Hepatocyte (in vitro differentiated cells): ENCODE results near the gene CDC5L. TPM values are rescaled to one million over a fixed set of nuclear protein-coding genes. Genes with fewer than 3 reads are reported as not detected.

Experiments
- DNase-seq: peaks from one replicate; pipeline ENCODE4 v3.0.0-alpha.2; 2016; ENCODE audit warnings: low spot score
- H2AFZ ChIP-seq: fragments of 200-600 bp; sonication (generic); 2 replicates; pipeline ENCODE4 v1.6.0; 2016; ENCODE audit warnings: antibody characterized with exemption, mild to moderate bottlenecking
- H3K27ac ChIP-seq: fragments of 200-600 bp; sonication (generic); 2 replicates; pipeline ENCODE4 v1.5.1; 2016; ENCODE audit warnings: mild to moderate bottlenecking
- H3K27me3 ChIP-seq: fragments of 200-600 bp; sonication (generic); 2 replicates; pipeline ENCODE4 v1.6.1; 2016
- H3K36me3 ChIP-seq: fragments of 200-600 bp; sonication (generic); replicated peaks from 2 replicates; pipeline ENCODE4 v1.5.1; 2016; ENCODE audit warnings: low read depth; ENCODE audit not compliant: insufficient read depth
- H3K4me1 ChIP-seq: fragments of 200-600 bp; sonication (generic); 2 replicates; pipeline ENCODE4 v1.5.1; 2016; ENCODE audit warnings: mild to moderate bottlenecking, moderate library complexity; ENCODE audit not compliant: insufficient read depth
- H3K4me2 ChIP-seq: fragments of 200-600 bp; sonication (generic); 2 replicates; pipeline ENCODE4 v1.6.0; 2016
- H3K4me3 ChIP-seq: fragments of 200-600 bp; sonication (generic); 2 replicates; pipeline ENCODE4 v1.5.1; 2016; ENCODE audit warnings: mild to moderate bottlenecking
- H3K79me2 ChIP-seq: fragments of 200-600 bp; sonication (generic); 2 replicates; pipeline ENCODE4 v1.6.0; 2017; ENCODE audit warnings: mild to moderate bottlenecking
- H3K9me2 ChIP-seq: fragments of 200-600 bp; sonication (generic); replicated peaks from 2 replicates; pipeline ENCODE4 v1.6.0; 2017; ENCODE audit warnings: mild to moderate bottlenecking; ENCODE audit not compliant: insufficient read depth
- H3K9me3 ChIP-seq: fragments of 200-600 bp; sonication (generic); 2 replicates; pipeline ENCODE4 v1.5.1; 2016; ENCODE audit warnings: low read depth, mild to moderate bottlenecking
- H4K20me1 ChIP-seq: fragments of 200-600 bp; sonication (generic); 2 replicates; pipeline ENCODE4 v1.6.0; 2016; ENCODE audit warnings: mild to moderate bottlenecking; ENCODE audit not compliant: insufficient read depth, poor library complexity, severe bottlenecking
- CTCF ChIP-seq: fragments of 200-600 bp; sonication (generic); IDR thresholded peaks from 2 replicates; pipeline ENCODE4 v1.5.1; 2016; ENCODE audit warnings: antibody characterized with exemption, mild to moderate bottlenecking; ENCODE audit not compliant: poor library complexity
- EZH2 ChIP-seq: fragments of 200-600 bp; sonication (generic); IDR thresholded peaks from 2 replicates; pipeline ENCODE4 v1.6.1; 2016; ENCODE audit warnings: antibody characterized with exemption, mild to moderate bottlenecking, borderline replicate concordance
- EZH2phosphoT487 ChIP-seq: fragments of 200-600 bp; sonication (generic); IDR thresholded peaks from one replicate; pipeline ENCODE4 v1.6.1; 2018; ENCODE audit warnings: antibody characterized with exemption, mild to moderate bottlenecking, low read depth, moderate library complexity; ENCODE audit not compliant: unreplicated experiment, severe bottlenecking
- WGBS: methylation state at CpG from one replicate; pipeline ENCODE4 v1.1.6; 2016; ENCODE audit warnings: low lambda C conversion rate; ENCODE audit errors: missing lambda C conversion rate; 5-methylcytosine and 5-hydroxymethylcytosine counted together
- polyA plus RNA-seq: library from polyadenylated mRNA; unstranded; fragments of >200 nt; fragmentation: Nextera tagmentation; extraction: Ambion mirVana; gene quantifications from 2 replicates; pipeline ENCODE4 v1.2.1, GENCODE V29; 2016
- total RNA-seq: library from RNA; depleted of rRNA; stranded (reverse); fragments of >200 nt; gene quantifications from 2 replicates; pipeline ENCODE4 v1.2.3, GENCODE V29; 2014

CDC5L gene
- total and polyA plus RNA-seq, 2 experiments from 2014 or later, result 10.0 to 23.1 TPM

DNA sequence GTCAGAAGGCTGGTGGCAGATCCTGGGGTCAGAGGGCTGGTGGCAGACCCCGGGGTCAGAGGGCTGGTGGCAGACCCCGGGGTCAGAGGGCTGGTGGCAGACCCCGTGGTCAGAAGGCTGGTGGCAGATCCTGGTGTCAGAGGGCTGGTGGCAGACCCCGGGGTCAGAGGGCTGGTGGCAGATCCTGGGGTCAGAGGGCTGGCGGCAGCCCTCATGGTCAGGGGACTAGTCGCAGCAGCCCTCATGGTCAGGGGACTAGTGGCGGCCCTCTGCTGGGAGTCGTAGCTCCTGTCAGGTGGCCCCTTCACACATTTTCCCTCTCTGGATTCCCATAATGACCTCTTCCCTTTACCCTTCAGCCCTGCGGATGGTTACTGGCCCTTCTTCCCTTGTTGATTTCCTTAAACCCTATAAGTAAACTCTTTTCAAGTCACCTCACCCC, 86.7 kb downstream of the CDC5L start:
- no peak for TF ChIP-seq EZH2phosphoT487
- TF ChIP-seq EZH2, result no peak
- no peak for TF ChIP-seq CTCF
- H3K9me2 ChIP-seq, result no peaks in the 10 kb centered on the region

DNA sequence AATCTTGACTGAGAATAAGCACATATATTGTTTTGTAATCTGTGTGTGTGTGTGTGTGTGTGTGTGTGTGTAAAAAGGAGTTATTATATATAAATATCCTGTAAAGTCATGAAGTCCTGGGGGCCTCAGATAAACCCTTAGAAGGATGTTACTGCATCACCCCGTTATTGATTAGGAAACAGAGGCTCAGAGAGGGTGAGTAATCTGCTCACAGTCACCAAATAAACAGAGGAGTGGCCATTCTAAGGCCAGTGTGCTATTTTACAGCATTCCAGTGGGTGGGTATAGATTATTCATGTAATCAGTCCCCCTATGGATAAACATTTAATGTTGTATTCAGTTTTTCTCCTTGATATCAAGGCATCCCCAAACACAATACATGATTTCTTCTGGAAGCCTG, 87.1 kb downstream of the CDC5L start:
- H3K4me3 ChIP-seq, result no peak overlapping the region
- 44% methylated on average over 1 of the region's 1 CpG for WGBS
- no peak for TF ChIP-seq CTCF
- no peak for TF ChIP-seq EZH2
- TF ChIP-seq EZH2phosphoT487, result no peak
- no peak overlapping the region for H2AFZ ChIP-seq
- DNase-seq, result no peak
- H4K20me1 ChIP-seq, result no peaks in the 10 kb centered on the region
- H3K9me2 ChIP-seq, result no peaks in the 10 kb centered on the region
- no peak overlapping the region for H3K4me2 ChIP-seq
- no peaks in the 10 kb centered on the region for H3K9me3 ChIP-seq
- no peaks in the 10 kb centered on the region for H3K36me3 ChIP-seq
- H3K27ac ChIP-seq, result peak overlapping the region; percentile 36
- no peaks in the 10 kb centered on the region for H3K27me3 ChIP-seq
- H3K79me2 ChIP-seq, result no peaks in the 10 kb centered on the region
- peaks cover 11% of the 10 kb centered on the region for H3K4me1 ChIP-seq

More for the DNA sequence above, 86.7 kb downstream of the CDC5L start:
- Histone ChIP-seq H3K27ac (no peak overlapping the region), H3K4me2 (no peak overlapping the region), H3K4me3 (no peak overlapping the region), H3K36me3 (no peaks in the 10 kb centered on the region), H3K27me3 (no peaks in the 10 kb centered on the region), H3K4me1 (peaks cover 11% of the 10 kb centered on the region), H4K20me1 (no peaks in the 10 kb centered on the region), H2AFZ (no peak overlapping the region), H3K9me3 (no peaks in the 10 kb centered on the region), H3K79me2 (no peaks in the 10 kb centered on the region)
- 86% methylated on average over 8 of the region's 9 CpGs for WGBS
- DNase-seq, result no peak

DNA sequence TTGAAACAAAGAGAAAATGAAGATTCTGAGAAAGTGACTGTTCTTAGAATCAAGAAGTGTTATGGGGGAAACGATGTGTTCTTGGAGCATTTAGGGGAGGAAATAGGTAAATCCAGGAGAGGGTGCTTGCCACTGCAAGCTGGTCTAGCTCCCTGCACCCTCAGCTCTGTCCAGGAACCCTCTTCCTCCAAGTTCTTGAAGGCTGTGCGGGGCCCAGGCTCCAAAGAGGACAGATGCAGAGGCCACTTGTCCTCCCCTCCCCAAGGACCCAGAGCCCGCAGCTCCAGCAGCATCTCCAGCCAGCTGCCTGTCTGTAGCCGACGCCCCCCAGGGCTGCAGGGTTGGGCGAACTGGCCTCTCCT, 87.9 kb downstream of the CDC5L start:
- no peaks in the 10 kb centered on the region for H3K9me2 ChIP-seq
- H3K79me2 ChIP-seq, result no peaks in the 10 kb centered on the region
- H3K9me3 ChIP-seq, result no peaks in the 10 kb centered on the region
- H3K27me3 ChIP-seq, result no peaks in the 10 kb centered on the region
- no peak overlapping the region for H3K4me2 ChIP-seq
- H3K4me3 ChIP-seq, result no peak overlapping the region
- H3K27ac ChIP-seq, result peak overlapping the region; percentile 36
- no peak overlapping the region for H2AFZ ChIP-seq
- no peaks in the 10 kb centered on the region for H3K36me3 ChIP-seq
- TF ChIP-seq EZH2phosphoT487, result no peak
- no peak for TF ChIP-seq EZH2
- TF ChIP-seq CTCF, result no peak
- 22% methylated on average over 6 of the region's 6 CpGs for WGBS
- peaks cover 11% of the 10 kb centered on the region for H3K4me1 ChIP-seq
- no peaks in the 10 kb centered on the region for H4K20me1 ChIP-seq
- DNase-seq, result no peak
